Hepatocyte (in vitro differentiated cells): ENCODE data around the gene PLPP7. TPM values are rescaled to one million over a fixed set of nuclear protein-coding genes. Genes with fewer than 3 reads are reported as not detected.

Source experiments
- DNase-seq: peaks from one replicate; pipeline ENCODE4 v3.0.0-alpha.2; 2016; ENCODE audit warnings: low spot score
- H2AFZ ChIP-seq: fragments of 200-600 bp; sonication (generic); 2 replicates; pipeline ENCODE4 v1.6.0; 2016; ENCODE audit warnings: antibody characterized with exemption, mild to moderate bottlenecking
- H3K27ac ChIP-seq: fragments of 200-600 bp; sonication (generic); 2 replicates; pipeline ENCODE4 v1.5.1; 2016; ENCODE audit warnings: mild to moderate bottlenecking
- H3K27me3 ChIP-seq: fragments of 200-600 bp; sonication (generic); 2 replicates; pipeline ENCODE4 v1.6.1; 2016
- H3K36me3 ChIP-seq: fragments of 200-600 bp; sonication (generic); replicated peaks from 2 replicates; pipeline ENCODE4 v1.5.1; 2016; ENCODE audit warnings: low read depth; ENCODE audit not compliant: insufficient read depth
- H3K4me1 ChIP-seq: fragments of 200-600 bp; sonication (generic); 2 replicates; pipeline ENCODE4 v1.5.1; 2016; ENCODE audit warnings: mild to moderate bottlenecking, moderate library complexity; ENCODE audit not compliant: insufficient read depth
- H3K4me2 ChIP-seq: fragments of 200-600 bp; sonication (generic); 2 replicates; pipeline ENCODE4 v1.6.0; 2016
- H3K4me3 ChIP-seq: fragments of 200-600 bp; sonication (generic); 2 replicates; pipeline ENCODE4 v1.5.1; 2016; ENCODE audit warnings: mild to moderate bottlenecking
- H3K79me2 ChIP-seq: fragments of 200-600 bp; sonication (generic); 2 replicates; pipeline ENCODE4 v1.6.0; 2017; ENCODE audit warnings: mild to moderate bottlenecking
- H3K9me2 ChIP-seq: fragments of 200-600 bp; sonication (generic); replicated peaks from 2 replicates; pipeline ENCODE4 v1.6.0; 2017; ENCODE audit warnings: mild to moderate bottlenecking; ENCODE audit not compliant: insufficient read depth
- H3K9me3 ChIP-seq: fragments of 200-600 bp; sonication (generic); 2 replicates; pipeline ENCODE4 v1.5.1; 2016; ENCODE audit warnings: low read depth, mild to moderate bottlenecking
- H4K20me1 ChIP-seq: fragments of 200-600 bp; sonication (generic); 2 replicates; pipeline ENCODE4 v1.6.0; 2016; ENCODE audit warnings: mild to moderate bottlenecking; ENCODE audit not compliant: insufficient read depth, poor library complexity, severe bottlenecking
- EZH2 ChIP-seq: fragments of 200-600 bp; sonication (generic); IDR thresholded peaks from 2 replicates; pipeline ENCODE4 v1.6.1; 2016; ENCODE audit warnings: antibody characterized with exemption, mild to moderate bottlenecking, borderline replicate concordance
- EZH2phosphoT487 ChIP-seq: fragments of 200-600 bp; sonication (generic); IDR thresholded peaks from one replicate; pipeline ENCODE4 v1.6.1; 2018; ENCODE audit warnings: antibody characterized with exemption, mild to moderate bottlenecking, low read depth, moderate library complexity; ENCODE audit not compliant: unreplicated experiment, severe bottlenecking
- WGBS: methylation state at CpG from one replicate; pipeline ENCODE4 v1.1.6; 2016; ENCODE audit warnings: low lambda C conversion rate; ENCODE audit errors: missing lambda C conversion rate; 5-methylcytosine and 5-hydroxymethylcytosine counted together
- polyA plus RNA-seq: library from polyadenylated mRNA; unstranded; fragments of >200 nt; fragmentation: Nextera tagmentation; extraction: Ambion mirVana; gene quantifications from 2 replicates; pipeline ENCODE4 v1.2.1, GENCODE V29; 2016
- total RNA-seq: library from RNA; depleted of rRNA; stranded (reverse); fragments of >200 nt; gene quantifications from 2 replicates; pipeline ENCODE4 v1.2.3, GENCODE V29; 2014
- TF ChIP-seq, protein P1 (sequence below): fragments of 200-600 bp; sonication (generic); IDR thresholded peaks from 2 replicates; pipeline ENCODE4 v1.5.1; 2016; ENCODE audit warnings: antibody characterized with exemption, mild to moderate bottlenecking; ENCODE audit not compliant: poor library complexity

Gene PLPP7
- total and polyA plus RNA-seq, 2 experiments from 2014 or later: 0.20 to 0.46 TPM

DNA sequence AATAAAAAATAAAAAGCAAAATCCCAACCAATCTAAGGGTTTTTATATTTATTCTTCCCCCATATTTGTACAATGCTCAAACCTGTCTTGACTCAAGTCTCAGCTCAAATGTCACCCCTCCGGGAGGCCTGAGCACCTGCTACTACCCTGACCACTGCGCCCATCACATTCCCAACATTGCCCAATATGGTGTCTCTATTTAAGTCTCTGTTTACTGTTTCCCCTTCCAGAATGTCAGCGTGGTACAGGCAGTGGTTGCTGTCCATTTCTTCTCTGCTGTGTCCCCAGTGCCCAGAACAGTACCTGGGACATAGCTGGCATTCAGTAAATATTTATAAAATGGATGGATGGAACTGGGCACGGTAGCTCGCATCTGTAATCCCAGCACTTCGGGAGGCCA lies 57.0 kb downstream of the PLPP7 start:
- H3K9me2 ChIP-seq: no peaks in the 10 kb centered on the region
- no peak overlapping the region for H3K27ac ChIP-seq
- no peak overlapping the region for H3K4me3 ChIP-seq
- no peak overlapping the region for H3K4me2 ChIP-seq
- no peaks in the 10 kb centered on the region for H3K79me2 ChIP-seq
- WGBS: 95% methylated on average over 6 of the region's 6 CpGs
- H2AFZ ChIP-seq: no peak overlapping the region
- no peaks in the 10 kb centered on the region for H3K27me3 ChIP-seq
- H4K20me1 ChIP-seq: no peaks in the 10 kb centered on the region
- H3K9me3 ChIP-seq: no peaks in the 10 kb centered on the region
- no peak for DNase-seq
- no peaks in the 10 kb centered on the region for H3K36me3 ChIP-seq
- TF ChIP-seq, protein P1, sequence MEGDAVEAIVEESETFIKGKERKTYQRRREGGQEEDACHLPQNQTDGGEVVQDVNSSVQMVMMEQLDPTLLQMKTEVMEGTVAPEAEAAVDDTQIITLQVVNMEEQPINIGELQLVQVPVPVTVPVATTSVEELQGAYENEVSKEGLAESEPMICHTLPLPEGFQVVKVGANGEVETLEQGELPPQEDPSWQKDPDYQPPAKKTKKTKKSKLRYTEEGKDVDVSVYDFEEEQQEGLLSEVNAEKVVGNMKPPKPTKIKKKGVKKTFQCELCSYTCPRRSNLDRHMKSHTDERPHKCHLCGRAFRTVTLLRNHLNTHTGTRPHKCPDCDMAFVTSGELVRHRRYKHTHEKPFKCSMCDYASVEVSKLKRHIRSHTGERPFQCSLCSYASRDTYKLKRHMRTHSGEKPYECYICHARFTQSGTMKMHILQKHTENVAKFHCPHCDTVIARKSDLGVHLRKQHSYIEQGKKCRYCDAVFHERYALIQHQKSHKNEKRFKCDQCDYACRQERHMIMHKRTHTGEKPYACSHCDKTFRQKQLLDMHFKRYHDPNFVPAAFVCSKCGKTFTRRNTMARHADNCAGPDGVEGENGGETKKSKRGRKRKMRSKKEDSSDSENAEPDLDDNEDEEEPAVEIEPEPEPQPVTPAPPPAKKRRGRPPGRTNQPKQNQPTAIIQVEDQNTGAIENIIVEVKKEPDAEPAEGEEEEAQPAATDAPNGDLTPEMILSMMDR: no peak
- TF ChIP-seq EZH2phosphoT487 (no peak), EZH2 (no peak)
- H3K4me1 ChIP-seq: peaks cover 4% of the 10 kb centered on the region

DNA sequence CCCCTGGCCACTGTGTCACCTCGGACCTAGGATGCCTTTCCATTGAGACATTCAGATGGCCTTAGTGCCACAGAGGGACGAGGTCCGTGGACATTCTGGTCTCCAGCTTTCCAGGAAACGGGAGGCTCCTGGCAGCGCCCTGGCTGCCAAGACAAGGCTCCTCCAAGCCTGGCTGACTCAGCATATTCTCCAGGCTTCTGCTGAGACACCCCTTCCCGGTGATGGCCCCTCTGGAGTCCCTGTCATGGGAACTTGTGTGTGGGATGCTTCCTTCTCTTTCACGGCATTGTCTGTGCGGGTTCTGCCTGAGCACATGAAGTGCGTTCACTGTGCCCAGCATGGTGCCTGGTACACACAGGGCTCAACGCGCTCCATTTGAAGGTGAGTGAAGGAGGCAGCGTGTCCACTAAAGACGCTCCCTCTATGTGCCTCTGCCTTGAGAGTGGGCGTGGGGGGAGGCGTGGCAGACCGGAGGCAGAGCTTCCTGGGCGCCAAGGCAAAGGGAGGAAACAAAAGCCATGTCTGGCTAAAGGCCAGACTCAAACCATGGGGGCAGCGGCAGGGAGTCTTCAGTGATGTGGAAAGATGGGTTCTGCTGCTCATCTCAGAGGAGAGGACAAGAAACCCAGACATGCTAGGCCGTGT lies 58.0 kb downstream of the PLPP7 start:
- no peak overlapping the region for H3K27ac ChIP-seq
- WGBS: 91% methylated on average over 19 of the region's 19 CpGs
- H3K9me2 ChIP-seq: no peaks in the 10 kb centered on the region
- H3K27me3 ChIP-seq: no peaks in the 10 kb centered on the region
- H3K9me3 ChIP-seq: no peaks in the 10 kb centered on the region
- no peaks in the 10 kb centered on the region for H4K20me1 ChIP-seq
- no peaks in the 10 kb centered on the region for H3K36me3 ChIP-seq
- H3K4me2 ChIP-seq: no peak overlapping the region
- no peak overlapping the region for H2AFZ ChIP-seq
- H3K4me1 ChIP-seq: peaks cover 4% of the 10 kb centered on the region
- no peaks in the 10 kb centered on the region for H3K79me2 ChIP-seq
- no peak for DNase-seq
- H3K4me3 ChIP-seq: no peak overlapping the region
- TF ChIP-seq, protein P1: no peak
- TF ChIP-seq EZH2 (no peak), EZH2phosphoT487 (no peak)

DNA sequence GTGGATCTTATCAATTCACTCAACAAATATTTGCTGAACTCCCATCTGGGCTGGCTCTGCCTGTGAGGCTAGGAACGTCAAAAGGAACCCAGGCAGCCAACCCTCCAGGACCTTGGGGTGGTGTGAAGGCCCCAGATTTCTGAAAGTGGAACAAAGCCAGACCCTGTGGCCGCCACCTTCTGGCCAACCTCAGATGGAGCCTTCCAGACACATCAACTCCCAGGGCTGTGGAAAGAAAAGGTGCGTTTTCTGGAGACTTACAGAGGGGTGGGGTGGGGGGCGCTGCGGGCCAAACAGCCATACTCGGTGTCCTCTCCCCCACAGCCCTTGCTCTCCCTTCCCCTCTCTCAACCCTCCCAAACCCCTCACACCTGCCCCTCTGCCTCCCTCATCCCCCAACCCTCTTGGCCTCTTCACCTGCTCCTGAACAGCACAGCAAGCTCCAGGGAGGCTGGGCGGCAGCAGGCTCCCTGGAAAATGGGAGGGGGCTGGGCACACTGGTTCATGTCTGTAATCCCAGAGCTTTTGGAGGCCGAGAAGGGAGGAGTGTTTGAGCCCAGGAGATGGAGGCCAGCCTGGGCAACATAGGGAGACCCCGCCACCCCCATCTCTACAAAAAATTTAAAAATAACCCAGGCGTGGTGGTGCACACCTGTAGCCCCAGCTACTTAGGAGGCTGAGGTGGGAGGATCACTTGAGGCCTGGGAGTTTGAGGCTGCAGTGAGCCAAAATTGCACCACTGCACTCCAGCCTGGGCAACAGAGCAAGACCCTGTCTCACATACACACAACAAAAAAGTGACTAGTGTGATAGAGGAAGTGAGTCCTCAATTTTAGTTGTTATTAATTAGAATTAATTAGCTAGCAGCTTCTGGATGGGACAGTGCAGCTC lies 59.4 kb downstream of the PLPP7 start:
- H2AFZ ChIP-seq: no peak overlapping the region
- no peak overlapping the region for H3K27ac ChIP-seq
- no peaks in the 10 kb centered on the region for H3K9me2 ChIP-seq
- DNase-seq: no peak
- no peak for TF ChIP-seq EZH2phosphoT487
- H3K4me2 ChIP-seq: no peak overlapping the region
- 73% methylated on average over 6 of the region's 10 CpGs for WGBS
- peaks cover 4% of the 10 kb centered on the region for H3K4me1 ChIP-seq
- H3K9me3 ChIP-seq: no peaks in the 10 kb centered on the region
- no peaks in the 10 kb centered on the region for H3K27me3 ChIP-seq
- H3K36me3 ChIP-seq: no peaks in the 10 kb centered on the region
- H4K20me1 ChIP-seq: no peaks in the 10 kb centered on the region
- H3K4me3 ChIP-seq: no peak overlapping the region
- no peaks in the 10 kb centered on the region for H3K79me2 ChIP-seq

DNA sequence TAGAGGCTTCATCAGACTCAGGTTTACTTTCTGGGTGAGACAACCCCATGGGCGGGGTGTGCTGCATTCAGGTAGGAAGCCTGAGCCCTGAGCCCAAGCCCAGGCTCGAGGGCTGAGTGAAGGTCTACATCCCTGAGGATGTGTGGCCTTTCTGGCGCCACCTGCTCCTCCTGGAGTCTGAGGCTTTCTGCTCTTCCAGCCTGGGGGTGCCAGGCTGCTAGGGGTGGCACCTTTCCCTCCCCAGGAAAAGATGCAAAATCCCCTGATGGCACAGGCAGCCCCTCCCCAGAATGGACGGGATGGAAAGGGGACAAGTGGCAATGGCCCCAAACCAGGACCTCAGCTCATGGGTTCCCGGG lies 60.0 kb downstream of the PLPP7 start:
- Histone ChIP-seq H2AFZ (peak overlapping the region; percentile 96), H3K27me3 (no peaks in the 10 kb centered on the region), H3K9me3 (no peaks in the 10 kb centered on the region), H4K20me1 (no peaks in the 10 kb centered on the region), H3K4me3 (no peak overlapping the region), H3K27ac (no peak overlapping the region), H3K36me3 (no peaks in the 10 kb centered on the region), H3K79me2 (no peaks in the 10 kb centered on the region), H3K4me2 (peak overlapping the region; percentile 95), H3K9me2 (no peaks in the 10 kb centered on the region), H3K4me1 (peaks cover 4% of the 10 kb centered on the region)
- WGBS: 66% methylated on average over 5 of the region's 5 CpGs
- no peak for DNase-seq
- TF ChIP-seq, protein P1: no peak
- no peak for TF ChIP-seq EZH2
- TF ChIP-seq EZH2phosphoT487: no peak
